HG02759 (cell line): ENCODE data around the gene ROM1.
"Not testable (repeated sequence)": the region's sequence is repeated elsewhere in the genome, so short reads cannot be mapped to it uniquely, and the experiment has no call there.

Experiments
- ATAC-seq: cut with Tn5 transposase; IDR thresholded peaks from one replicate; pipeline ENCODE4 v1.9.1; 2021; ENCODE audit warnings: mild to moderate bottlenecking, moderate library complexity; ENCODE audit not compliant: unreplicated experiment

ROM1 gene

GRCh38 chr11:62585356-62585755 lies 27.7 kb upstream of the ROM1 start:
- ATAC-seq, result not testable (repeated sequence)

GRCh38 chr11:62588966-62589637 lies 24.0 kb upstream of the ROM1 start:
- no peak for ATAC-seq

GRCh38 chr11:62591448-62592145 lies 21.5 kb upstream of the ROM1 start, which contains the start of gene TUT1:
TSS of gene TUT1 (minus strand) at chr11:62591523. CDS start at chr11:62591485, 38 bp downstream.
- peak; percentile 93 for ATAC-seq

DNA sequence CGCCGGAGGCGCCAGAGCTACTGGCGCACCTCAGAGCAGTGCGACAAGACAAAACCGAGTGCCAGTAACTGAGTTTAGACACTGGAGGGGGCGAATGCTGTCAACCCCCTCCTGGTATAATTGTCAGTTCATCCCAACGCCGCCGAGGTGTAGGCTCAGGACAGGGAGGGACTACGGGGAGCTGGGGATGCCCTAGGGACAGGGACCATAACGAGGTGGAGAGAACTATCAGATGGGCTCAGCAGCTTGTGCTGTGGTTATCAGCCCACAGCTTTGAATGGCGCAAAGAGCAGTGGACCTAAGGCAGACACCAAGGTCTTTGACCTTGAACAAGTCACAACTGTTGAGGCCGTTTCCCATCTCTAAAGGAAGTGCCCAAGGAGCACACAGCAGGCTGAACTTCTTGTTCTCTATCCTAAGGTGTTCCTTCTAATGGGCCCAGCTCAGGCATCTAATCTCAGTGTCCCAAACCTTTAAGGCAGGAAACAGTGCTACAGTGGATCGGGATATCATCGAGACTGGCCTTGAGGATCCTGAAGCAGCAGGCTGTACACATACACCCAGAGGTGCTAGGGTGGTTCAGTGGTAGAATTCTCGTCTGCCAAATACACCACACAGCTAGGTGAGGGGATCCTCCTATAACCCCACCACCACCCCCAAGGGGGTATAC lies 20.8 kb upstream of the ROM1 start:
- no peak for ATAC-seq

- no peak for ATAC-seq
Measured at GRCh38 chr11:62592989-62593421, 20.1 kb upstream of the ROM1 start.

- ATAC-seq, result no peak
Measured at GRCh38 chr11:62593434-62594044, 19.5 kb upstream of the ROM1 start.

DNA sequence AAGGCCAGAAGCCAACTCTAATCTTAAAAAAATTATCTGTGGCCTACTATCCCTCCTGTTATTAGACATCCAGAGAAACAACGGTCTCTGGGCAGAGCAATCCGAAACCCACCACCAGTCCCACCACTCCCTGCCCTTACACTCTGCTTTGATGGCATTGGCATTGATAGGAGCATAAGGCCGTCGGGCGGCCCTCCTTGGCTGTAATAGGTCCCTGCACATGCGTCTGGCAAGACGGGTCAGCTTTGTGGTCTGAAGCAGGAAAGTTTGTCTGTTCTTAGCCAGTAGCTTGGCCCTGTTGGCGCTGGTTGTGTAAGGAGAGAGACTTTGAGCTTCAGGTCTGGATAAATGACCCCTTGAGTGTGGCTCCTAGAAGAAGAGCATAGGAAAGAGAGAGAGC lies 17.9 kb upstream of the ROM1 start:
- ATAC-seq, result no peak

DNA sequence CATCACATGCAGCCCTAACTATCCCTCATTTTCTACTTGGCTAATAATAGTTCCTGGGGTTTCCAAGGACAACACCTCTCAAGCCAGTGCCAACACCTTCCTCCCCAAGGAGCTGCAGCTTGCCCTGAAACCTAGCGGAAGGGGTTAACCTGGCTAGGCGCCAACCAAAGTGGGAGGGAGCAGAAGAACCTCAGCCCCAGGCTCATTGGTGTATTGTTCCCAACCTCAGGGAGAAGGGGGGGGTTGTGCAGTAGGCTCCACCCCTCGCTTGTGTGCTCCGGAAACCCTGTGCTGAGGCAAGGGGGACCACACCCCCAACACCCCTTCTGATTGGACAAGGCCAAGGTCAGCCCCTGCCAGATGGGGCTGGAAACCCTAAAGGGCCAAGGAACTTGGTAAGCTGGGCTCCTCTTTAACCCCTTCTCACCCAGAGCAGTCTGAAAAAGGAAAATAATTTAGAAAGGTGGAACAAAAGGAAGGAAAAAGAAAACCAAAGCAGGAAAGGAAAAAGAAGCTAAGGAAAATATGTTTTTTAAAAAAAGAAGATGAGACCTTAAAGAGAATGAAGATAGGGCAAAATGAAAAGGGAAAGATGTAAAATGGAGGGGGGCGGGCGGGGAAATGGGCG lies 13.9 kb upstream of the ROM1 start:
- ATAC-seq, result peak; percentile 52

- ATAC-seq, result no peak
Measured at GRCh38 chr11:62599901-62600300, 13.2 kb upstream of the ROM1 start.

DNA sequence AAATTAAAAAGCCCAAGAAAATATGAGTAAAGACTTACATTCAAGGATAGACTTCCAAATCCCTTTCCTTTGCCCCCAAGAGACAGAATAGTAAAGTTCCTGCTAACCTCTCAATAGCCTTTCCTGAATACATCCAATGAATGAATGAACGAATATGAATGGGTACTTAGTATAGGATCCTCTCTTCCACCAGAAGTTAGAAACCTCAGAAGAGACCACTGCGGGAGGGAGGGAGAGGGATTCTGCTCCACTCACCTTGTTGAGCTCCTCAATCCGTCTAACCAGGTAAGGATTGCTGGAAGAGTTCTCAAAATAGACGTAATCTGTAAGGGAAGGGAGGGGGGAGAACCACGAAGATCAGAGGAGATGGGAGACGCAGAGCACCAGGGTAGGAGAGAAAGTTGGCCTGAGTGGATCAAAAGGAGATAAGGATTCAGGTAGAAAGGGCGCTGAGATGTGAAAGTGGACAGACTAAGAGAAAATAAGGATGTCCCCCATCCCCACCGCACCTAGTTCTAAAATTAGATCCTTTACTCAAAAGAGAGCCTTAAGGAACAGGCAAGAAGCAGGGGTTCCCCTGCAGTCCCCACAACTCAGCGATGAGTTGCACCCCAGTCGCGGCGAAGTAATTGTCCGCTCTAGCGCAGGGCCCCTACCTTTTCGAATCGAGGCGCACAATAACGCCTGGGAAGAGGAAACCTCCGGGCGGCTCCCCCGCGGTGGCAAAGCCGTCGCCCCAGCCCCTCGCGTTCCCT lies 12.5 kb upstream of the ROM1 start:
- ATAC-seq, result no peak

DNA sequence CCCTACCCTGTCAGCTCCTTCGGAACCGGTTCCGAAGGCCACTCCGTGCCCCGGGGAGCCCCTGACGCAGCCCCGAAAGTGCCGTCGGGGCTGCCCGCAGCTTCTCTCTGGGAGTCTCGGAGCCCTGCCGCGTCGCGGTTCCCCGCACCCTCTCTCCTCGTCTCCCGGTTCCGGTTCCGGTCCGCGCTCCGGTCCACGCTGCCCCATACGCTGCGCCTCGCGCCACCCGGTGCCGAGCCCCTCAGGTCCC lies 12.0 kb upstream of the ROM1 start:
- ATAC-seq, result peak; percentile 10

GRCh38 chr11:62601372-62602140 lies 11.5 kb upstream of the ROM1 start, which contains the start of gene MTA2:
TSS of gene MTA2 (minus strand) at chr11:62601865. CDS start at chr11:62601450, 415 bp downstream.
- peak; percentile 74 for ATAC-seq

DNA sequence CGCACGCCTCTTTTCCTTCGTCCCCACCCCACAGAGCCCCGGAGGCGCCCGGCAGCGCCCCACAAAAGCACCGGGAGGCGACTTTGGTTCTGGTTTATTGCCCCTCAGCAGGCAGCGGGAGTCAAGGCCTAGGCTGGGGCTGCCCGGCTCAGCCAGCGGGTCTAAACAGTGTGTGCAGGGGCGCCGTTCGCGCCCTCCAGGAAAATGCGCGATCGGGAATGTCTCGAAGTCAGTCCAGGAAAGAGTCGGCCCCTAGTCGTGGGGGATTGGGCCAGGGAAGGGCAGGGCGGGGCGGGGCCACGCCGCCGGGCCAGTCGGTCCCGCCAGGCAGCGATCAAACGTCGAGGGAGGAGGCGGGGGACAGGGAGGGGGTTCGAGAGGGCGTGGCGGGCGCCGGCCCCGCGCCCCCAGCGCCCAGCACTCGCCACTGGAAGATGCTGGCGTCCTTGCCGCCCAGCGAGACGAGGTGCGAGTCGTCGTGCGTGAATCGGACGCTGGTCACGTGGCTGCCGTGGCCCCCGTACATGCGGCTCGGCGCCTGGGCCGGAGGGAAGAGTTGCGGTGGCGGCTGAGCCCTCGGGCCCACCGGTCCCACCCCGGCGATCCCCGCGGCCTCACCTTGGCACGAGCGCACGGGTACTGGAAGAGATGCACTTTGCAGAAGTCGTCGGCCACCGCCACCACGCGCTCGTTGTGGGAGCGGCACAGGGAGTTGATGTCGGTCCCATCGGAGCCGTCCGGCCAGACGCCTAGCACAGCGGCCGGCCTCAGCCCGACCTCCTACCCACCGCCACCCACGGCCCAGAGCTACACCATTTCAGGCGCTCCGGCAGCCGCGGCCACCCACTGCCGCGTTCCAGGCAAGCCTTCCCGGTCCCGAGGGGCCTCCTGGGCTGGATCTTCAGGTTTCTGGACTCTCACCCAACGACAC lies 10.7 kb upstream of the ROM1 start:
- ATAC-seq, result peak; percentile 0

DNA sequence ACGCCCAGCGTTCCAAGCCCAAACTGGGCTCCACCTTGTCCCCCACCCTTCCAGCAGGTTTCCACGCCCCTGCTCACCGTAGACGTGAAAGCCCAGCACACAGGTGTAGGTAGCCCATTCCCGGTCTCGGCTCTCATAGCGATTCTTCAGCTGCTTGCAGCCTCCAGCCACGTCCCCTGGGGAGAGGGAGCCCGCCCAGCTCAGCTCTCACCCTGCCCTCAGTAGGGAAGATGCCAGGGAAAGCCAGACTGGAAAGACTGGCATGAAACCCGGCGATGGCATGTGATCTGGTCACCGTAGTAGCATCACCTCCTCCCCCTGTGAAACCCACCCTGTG lies 10.0 kb upstream of the ROM1 start:
- no peak for ATAC-seq

DNA sequence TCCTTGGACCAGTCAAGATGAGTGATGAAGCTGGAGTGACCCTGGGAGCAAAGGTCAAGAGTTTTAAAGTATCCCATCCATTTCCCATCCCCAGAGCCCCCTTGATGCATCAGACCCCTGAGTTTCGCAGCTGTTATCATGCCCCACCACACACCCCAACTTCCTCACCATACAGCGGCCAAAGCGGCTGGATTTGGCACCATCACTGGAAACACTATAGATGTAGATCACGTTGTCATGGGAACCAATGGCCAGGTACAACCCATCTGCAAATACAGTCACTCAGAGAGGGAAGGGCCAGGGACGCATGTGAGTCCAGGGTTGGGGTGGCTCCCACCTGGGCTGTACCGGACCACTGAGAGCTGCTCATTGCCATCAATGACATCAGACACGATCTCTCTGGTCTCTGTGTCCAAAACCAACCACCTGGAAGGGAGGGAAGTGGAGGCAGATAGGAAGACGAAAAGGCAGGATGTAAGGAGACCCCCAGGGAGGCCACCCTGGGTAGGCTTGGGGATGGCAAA lies 9.2 kb upstream of the ROM1 start:
- no peak for ATAC-seq

DNA sequence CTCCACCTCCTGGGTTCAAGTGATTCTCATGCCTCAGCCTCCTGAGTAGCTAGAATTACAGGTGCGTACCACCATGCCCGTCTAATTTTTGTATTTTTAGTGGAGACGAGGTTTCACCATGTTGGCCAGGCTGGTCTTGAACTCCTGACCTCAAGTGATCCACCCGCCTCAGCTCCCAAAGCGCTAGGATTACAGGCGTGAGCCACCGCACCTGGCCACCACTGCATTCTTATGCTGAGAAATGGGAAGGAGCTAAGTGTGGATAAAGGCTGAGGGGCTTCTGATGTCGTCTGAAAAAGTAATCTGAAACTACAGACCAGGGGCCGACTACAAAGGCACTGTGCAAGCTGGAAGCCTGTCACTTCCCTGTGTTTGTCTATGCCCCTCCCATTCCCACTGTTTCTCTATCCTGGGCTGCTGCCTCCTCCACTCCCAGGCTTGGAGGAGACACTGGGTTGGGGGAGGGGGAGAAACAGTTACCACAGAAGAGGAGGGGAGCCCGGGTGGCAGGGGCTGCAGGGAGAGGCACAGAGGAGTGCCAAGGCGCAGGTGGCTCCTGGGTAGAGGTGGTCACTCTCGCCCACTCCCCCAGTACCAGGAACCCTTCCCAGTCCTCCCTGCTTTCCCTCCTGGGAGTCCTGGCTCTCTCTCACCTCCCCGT lies 8.5 kb upstream of the ROM1 start:
- no peak for ATAC-seq

GRCh38 chr11:62605467-62605866 lies 7.6 kb upstream of the ROM1 start:
- ATAC-seq, result no peak

DNA sequence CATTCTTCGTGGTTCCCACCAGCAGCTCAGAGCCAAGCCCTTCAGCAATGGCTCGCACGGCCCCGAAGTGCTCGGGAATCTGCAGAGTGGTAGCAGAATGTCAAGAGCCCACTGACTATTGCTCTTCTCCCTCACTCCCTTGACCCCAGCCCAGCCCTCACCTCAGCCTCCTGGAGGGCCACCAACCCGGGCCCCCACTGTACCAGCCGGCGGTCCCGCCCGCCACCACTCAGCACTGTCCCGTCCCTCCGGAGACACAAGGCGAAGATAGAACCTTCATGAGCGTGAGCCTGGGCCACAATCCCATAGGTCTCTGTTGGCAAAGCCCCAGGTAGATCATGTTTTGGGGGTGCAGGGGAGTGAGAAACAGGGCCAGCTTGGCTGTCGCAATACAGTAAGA lies 7.2 kb upstream of the ROM1 start:
- ATAC-seq, result no peak
